Mesothelial cell of epicardium (in vitro differentiated cells): ENCODE results near the gene DLGAP1. TPM values are rescaled to one million over a fixed set of nuclear protein-coding genes. Genes with fewer than 3 reads are reported as not detected.

ENCODE experiments used
- DNase-seq, 2 experiments: peaks; one replicate each; pipeline ENCODE4 v3.0.0; 2021; ENCODE audit warnings: low spot score in 2 of 2; ENCODE audit not compliant: unreplicated experiment in 2 of 2
- H3K27ac Mint-ChIP-seq: 2 replicates; pipeline ENCODE4 v1.8.0; 2021; ENCODE audit warnings: mixed read lengths
- H3K27me3 Mint-ChIP-seq: 2 replicates; pipeline ENCODE4 v1.8.0; 2021; ENCODE audit warnings: low read depth, mixed read lengths
- H3K36me3 Mint-ChIP-seq: 2 replicates; pipeline ENCODE4 v1.8.0; 2021; ENCODE audit warnings: mixed read lengths
- H3K4me1 Mint-ChIP-seq: 2 replicates; pipeline ENCODE4 v1.8.0; 2021; ENCODE audit warnings: mixed read lengths
- H3K4me3 Mint-ChIP-seq: 2 replicates; pipeline ENCODE4 v1.8.0; 2021; ENCODE audit warnings: mild to moderate bottlenecking, moderate library complexity, mixed read lengths
- H3K9me3 Mint-ChIP-seq: 2 replicates; pipeline ENCODE4 v1.8.0; 2021; ENCODE audit warnings: mixed read lengths
- total RNA-seq: library from RNA; stranded (reverse); gene quantifications from 3 replicates; pipeline ENCODE4 v1.2.1, GENCODE V29; 2021
- TF ChIP-seq, protein P1 (sequence below): fragments of 200-600 bp; sonication (generic); IDR thresholded peaks from one replicate; pipeline ENCODE4 v1.5.0; 2021; ENCODE audit warnings: antibody characterized with exemption; ENCODE audit not compliant: unreplicated experiment

Gene DLGAP1
- total RNA-seq, 1 donor from 2014 or later: 4.6 TPM

DNA sequence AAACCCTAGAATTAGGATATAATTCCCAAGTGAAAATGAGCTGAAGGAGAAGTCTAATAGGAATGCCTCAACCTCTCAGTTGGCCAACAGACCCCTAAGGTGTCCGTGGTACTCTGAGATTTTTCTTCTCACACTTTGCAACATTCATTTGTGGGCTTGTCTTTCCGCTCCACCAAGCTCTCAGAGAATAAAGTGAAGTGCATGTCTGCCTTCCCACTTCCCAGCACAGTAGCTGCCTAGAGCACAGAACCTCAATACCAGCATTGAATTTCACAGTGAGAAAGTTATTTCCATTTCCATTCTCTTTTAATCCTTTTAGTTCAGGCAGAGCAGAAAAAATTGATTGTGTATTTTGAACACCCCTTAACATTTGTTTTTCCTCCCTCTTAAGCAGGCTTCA, 553.3 kb downstream of the DLGAP1 start:
- no peak for DNase-seq
- no peaks in the 10 kb centered on the region for H3K36me3 Mint-ChIP-seq
- peaks cover 22% of the 10 kb centered on the region for H3K27me3 Mint-ChIP-seq
- no peak overlapping the region for H3K4me3 Mint-ChIP-seq
- TF ChIP-seq, protein P1, sequence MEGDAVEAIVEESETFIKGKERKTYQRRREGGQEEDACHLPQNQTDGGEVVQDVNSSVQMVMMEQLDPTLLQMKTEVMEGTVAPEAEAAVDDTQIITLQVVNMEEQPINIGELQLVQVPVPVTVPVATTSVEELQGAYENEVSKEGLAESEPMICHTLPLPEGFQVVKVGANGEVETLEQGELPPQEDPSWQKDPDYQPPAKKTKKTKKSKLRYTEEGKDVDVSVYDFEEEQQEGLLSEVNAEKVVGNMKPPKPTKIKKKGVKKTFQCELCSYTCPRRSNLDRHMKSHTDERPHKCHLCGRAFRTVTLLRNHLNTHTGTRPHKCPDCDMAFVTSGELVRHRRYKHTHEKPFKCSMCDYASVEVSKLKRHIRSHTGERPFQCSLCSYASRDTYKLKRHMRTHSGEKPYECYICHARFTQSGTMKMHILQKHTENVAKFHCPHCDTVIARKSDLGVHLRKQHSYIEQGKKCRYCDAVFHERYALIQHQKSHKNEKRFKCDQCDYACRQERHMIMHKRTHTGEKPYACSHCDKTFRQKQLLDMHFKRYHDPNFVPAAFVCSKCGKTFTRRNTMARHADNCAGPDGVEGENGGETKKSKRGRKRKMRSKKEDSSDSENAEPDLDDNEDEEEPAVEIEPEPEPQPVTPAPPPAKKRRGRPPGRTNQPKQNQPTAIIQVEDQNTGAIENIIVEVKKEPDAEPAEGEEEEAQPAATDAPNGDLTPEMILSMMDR: no peak
- H3K9me3 Mint-ChIP-seq: no peaks in the 10 kb centered on the region
- H3K27ac Mint-ChIP-seq: no peak overlapping the region
- peaks cover 4% of the 10 kb centered on the region for H3K4me1 Mint-ChIP-seq

DNA sequence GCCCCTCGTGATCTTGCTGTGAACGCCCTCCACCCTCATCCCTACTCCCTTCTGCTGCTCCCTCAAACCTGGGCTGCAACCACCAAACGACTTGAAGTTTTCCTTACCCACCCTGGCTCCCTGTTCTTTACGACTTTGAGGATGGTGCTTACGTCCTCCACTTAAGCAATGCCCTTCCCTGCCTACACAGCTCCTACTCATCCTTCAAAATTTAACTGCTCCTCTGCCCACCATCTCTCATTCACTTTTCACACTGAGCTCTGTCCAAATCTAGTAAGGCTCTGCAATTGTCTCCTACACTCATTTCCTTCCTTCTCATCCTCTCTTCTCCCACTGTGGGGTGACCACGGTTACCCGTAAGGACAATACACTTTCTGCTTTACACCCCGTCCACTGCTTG, 554.1 kb downstream of the DLGAP1 start:
- peaks cover 22% of the 10 kb centered on the region for H3K27me3 Mint-ChIP-seq
- no peak for DNase-seq
- H3K36me3 Mint-ChIP-seq: no peaks in the 10 kb centered on the region
- no peaks in the 10 kb centered on the region for H3K4me1 Mint-ChIP-seq
- H3K9me3 Mint-ChIP-seq: no peaks in the 10 kb centered on the region
- H3K27ac Mint-ChIP-seq: no peak overlapping the region
- no peak overlapping the region for H3K4me3 Mint-ChIP-seq
- TF ChIP-seq, protein P1: no peak

DNA sequence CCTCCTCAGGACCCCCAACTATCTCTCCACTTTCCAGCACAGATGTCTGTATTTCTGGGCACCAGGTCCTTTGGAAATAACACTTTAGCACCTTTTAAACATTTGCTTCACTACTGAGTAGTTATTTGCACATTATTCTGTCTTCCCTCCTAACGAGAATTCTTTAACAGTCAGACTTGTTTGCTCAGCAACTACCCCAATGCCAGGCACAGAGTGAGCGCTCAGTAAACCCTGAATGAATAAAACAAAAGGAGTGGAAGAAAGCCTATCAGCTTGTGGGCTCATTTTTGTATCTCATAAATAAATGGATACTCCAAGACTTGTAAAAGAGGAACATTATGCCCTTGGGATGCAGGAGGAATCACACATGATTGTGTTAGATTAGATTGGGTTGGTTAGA, 554.8 kb downstream of the DLGAP1 start:
- no peak overlapping the region for H3K27ac Mint-ChIP-seq
- H3K4me3 Mint-ChIP-seq: no peak overlapping the region
- TF ChIP-seq, protein P1: no peak
- no peaks in the 10 kb centered on the region for H3K36me3 Mint-ChIP-seq
- H3K27me3 Mint-ChIP-seq: peaks cover 22% of the 10 kb centered on the region
- no peak for DNase-seq
- H3K4me1 Mint-ChIP-seq: no peaks in the 10 kb centered on the region
- H3K9me3 Mint-ChIP-seq: no peaks in the 10 kb centered on the region

DNA sequence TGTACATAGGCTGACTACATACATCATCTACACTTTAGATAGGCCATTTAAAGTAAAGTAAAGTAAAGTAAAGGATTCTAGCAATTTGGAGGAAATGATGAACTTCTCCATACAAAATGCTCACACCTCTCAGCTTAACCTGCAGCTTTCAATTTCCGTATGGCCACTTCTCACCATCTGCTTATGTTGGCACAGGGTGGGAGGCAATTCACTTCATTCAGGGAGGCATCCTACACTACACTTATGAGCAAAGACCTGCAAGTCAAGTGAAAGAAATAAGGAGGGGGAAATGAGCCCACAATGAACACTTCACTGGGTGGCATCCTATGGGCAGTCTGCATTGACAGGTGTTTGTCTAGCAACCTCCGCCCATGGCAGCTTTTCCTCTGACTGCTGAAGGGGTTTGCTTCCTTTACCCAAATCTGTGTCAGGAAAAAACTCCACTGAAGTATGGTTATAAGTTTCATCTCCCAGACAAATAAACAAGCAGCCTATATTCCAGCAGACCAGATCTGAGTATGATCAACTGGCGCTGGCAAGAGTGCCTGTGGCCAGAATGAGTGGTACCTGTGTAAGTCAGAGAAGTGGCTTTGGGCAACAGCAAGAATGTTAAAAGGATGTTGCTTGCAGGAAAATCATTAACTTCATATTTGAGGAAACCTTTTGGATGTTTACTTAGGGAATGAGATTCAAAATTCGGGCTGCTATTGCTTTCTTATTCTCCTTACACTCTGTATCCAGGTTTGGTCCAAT, 556.1 kb downstream of the DLGAP1 start:
- TF ChIP-seq, protein P1: no peak
- Mint-ChIP-seq H3K36me3 (no peaks in the 10 kb centered on the region), H3K9me3 (no peaks in the 10 kb centered on the region), H3K27ac (no peak overlapping the region), H3K27me3 (peaks cover 22% of the 10 kb centered on the region), H3K4me3 (no peak overlapping the region), H3K4me1 (no peaks in the 10 kb centered on the region)
- no peak for DNase-seq

DNA sequence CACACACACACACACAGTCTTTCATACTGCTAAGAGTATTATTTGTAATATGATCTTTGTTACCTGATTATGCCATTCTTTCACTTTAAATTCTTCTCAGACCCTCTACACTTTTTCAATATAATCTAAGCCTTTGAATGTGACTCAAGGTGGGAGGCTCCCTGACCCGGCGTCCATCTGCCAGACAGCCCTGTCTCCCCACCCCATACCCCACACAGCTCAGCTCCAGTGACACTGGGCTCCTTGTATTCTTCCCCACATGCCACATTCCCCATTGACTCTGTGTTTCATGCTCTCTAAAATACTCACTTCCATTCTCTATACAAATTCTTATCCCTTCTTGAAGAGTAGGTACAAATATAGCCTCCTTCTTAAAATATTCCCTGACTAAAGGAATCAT, 563.0 kb downstream of the DLGAP1 start:
- TF ChIP-seq, protein P1: no peak
- no peak for DNase-seq
- Mint-ChIP-seq H3K4me3 (no peak overlapping the region), H3K4me1 (peaks cover 6% of the 10 kb centered on the region), H3K36me3 (no peaks in the 10 kb centered on the region), H3K27me3 (no peaks in the 10 kb centered on the region), H3K27ac (no peak overlapping the region), H3K9me3 (no peaks in the 10 kb centered on the region)
